H1 (cell line): Measurements from ENCODE around the gene XK. TPM values are rescaled to one million over a fixed set of nuclear protein-coding genes. Genes with fewer than 3 reads are reported as not detected.

Experiments
- CTCF ChIA-PET: fragments of 300-600 bp; sonication (Branson Sonifier 250); formaldehyde crosslinking; loops from one replicate; lab custom pipeline; 2021; ENCODE audit not compliant: partially characterized antibody; lab: Charles Lee
- POLR2A ChIA-PET: fragments of 300-600 bp; sonication (Branson Sonifier 250); formaldehyde crosslinking; loops from one replicate; lab custom pipeline; 2021; ENCODE audit warnings: inconsistent platforms; ENCODE audit not compliant: partially characterized antibody; lab: Charles Lee
- DNase-seq, 2 experiments: peaks; one replicate each; pipeline versions ENCODE4 v3.0.0 to v3.0.0-alpha.2; 2010 to 2022; ENCODE audit warnings: low spot score in 2 of 2, low read depth in 1 of 2, mixed read lengths in 1 of 2
- FAIRE-seq: peaks from 2 replicates; lab custom pipeline; 2011; peaks lifted over from hg19 to GRCh38; lab: Jason Lieb, UNC
- H2AFZ ChIP-seq: 2 replicates; pipeline ENCODE4 v1.8.1; 2012; ENCODE audit warnings: low read length, inconsistent platforms
- H2AK5ac ChIP-seq: 2 replicates; pipeline ENCODE4 v1.6.1; 2013; ENCODE audit warnings: low read depth, low read length
- H2BK120ac ChIP-seq: replicated peaks from 2 replicates; pipeline ENCODE3; 2013; ENCODE audit warnings: low read depth, low read length, inconsistent platforms
- H2BK12ac ChIP-seq: 2 replicates; pipeline ENCODE4 v1.6.1; 2013; ENCODE audit warnings: low read depth, low read length
- H2BK15ac ChIP-seq: 2 replicates; pipeline ENCODE4 v1.6.1; 2013; ENCODE audit warnings: low read length
- H2BK20ac ChIP-seq: 2 replicates; pipeline ENCODE4 v1.6.1; 2013; ENCODE audit warnings: low read length
- H2BK5ac ChIP-seq: 2 replicates; pipeline ENCODE4 v1.6.1; 2013; ENCODE audit warnings: low read depth, low read length
- H3K14ac ChIP-seq: 2 replicates; pipeline ENCODE4 v1.6.1; 2013; ENCODE audit warnings: inconsistent platforms; ENCODE audit not compliant: insufficient read length
- H3K18ac ChIP-seq: 2 replicates; pipeline ENCODE4 v1.6.1; 2013; ENCODE audit warnings: low read length; ENCODE audit errors: extremely low read depth
- H3K23ac ChIP-seq: 2 replicates; pipeline ENCODE4 v1.6.1; 2013; ENCODE audit warnings: inconsistent platforms; ENCODE audit not compliant: insufficient read length
- H3K23me2 ChIP-seq: 2 replicates; pipeline ENCODE4 v1.6.1; 2013; ENCODE audit warnings: low read depth, low read length
- H3K27ac ChIP-seq: 2 replicates; pipeline ENCODE4 v1.6.1; 2011; ENCODE audit warnings: low read depth, low read length, inconsistent platforms
- H3K27me3 ChIP-seq, 4 experiments: replicated peaks in 1 of 4; 1 replicate in 1 of 4; 2 replicates in 3 of 4; pipeline versions ENCODE4 v1.6.1 to v1.8.1; 2011 to 2013; ENCODE audit warnings: low read length in 3 of 4, mild to moderate bottlenecking in 3 of 4, inconsistent platforms in 2 of 4, mixed read lengths in 2 of 4, moderate library complexity in 1 of 4; ENCODE audit not compliant: control insufficient read depth in 3 of 4, insufficient read depth in 3 of 4; ENCODE audit errors: extremely low read depth in 1 of 4
- H3K36me3 ChIP-seq, 4 experiments: 2 replicates each; pipeline versions ENCODE4 v1.6.1 to v1.8.1; 2011 to 2013; ENCODE audit warnings: mild to moderate bottlenecking in 4 of 4, low read length in 3 of 4, moderate library complexity in 2 of 4, control low read depth in 1 of 4, inconsistent platforms in 1 of 4; ENCODE audit not compliant: insufficient read depth in 4 of 4, control insufficient read depth in 2 of 4
- H3K4ac ChIP-seq: replicated peaks from 2 replicates; pipeline ENCODE3; 2013; ENCODE audit warnings: low read length, low read depth, mixed read lengths, inconsistent platforms; ENCODE audit not compliant: insufficient read length
- H3K4me1 ChIP-seq, 4 experiments: replicated peaks in 1 of 4; 1 replicate in 1 of 4; 2 replicates in 3 of 4; pipeline versions ENCODE4 v1.6.1 to v1.8.1; 2011 to 2013; ENCODE audit warnings: low read length in 3 of 4, inconsistent platforms in 2 of 4, mixed read lengths in 1 of 4; ENCODE audit not compliant: insufficient read depth in 4 of 4, control insufficient read depth in 3 of 4
- H3K4me2 ChIP-seq, 2 experiments: 2 replicates each; pipeline versions ENCODE4 v1.6.1 to v1.8.1; 2011 to 2013; ENCODE audit warnings: low read depth in 2 of 2, low read length in 2 of 2, control low read depth in 1 of 2, inconsistent platforms in 1 of 2, mild to moderate bottlenecking in 1 of 2; ENCODE audit not compliant: insufficient read depth in 1 of 2
- H3K4me3 ChIP-seq, 4 experiments: fragments of 200-600, 300-600 bp in 1 of 4; sonication (generic), shearing (Covaris generic), sonication (Bioruptor Twin) in 1 of 4; 2 replicates each; pipeline versions ENCODE4 v1.5.1 to v1.8.1; 2011 to 2016; ENCODE audit warnings: low read length in 4 of 4, low read depth in 3 of 4, control low read depth in 2 of 4, inconsistent platforms in 2 of 4, mild to moderate bottlenecking in 2 of 4, mixed read lengths in 1 of 4, moderate library complexity in 1 of 4; ENCODE audit not compliant: insufficient read depth in 2 of 4; ENCODE audit errors: extremely low read depth in 1 of 4
- H3K56ac ChIP-seq: replicated peaks from 2 replicates; pipeline ENCODE3; 2013; ENCODE audit warnings: low read depth, mild to moderate bottlenecking, mixed read lengths, low read length, inconsistent platforms; ENCODE audit not compliant: insufficient read length
- H3K79me1 ChIP-seq: 2 replicates; pipeline ENCODE4 v1.6.1; 2013; ENCODE audit warnings: low read depth, low read length, control low read depth
- H3K79me2 ChIP-seq, 2 experiments: 2 replicates each; pipeline versions ENCODE4 v1.6.1 to v1.8.1; 2012 to 2013; ENCODE audit warnings: low read length in 2 of 2, mild to moderate bottlenecking in 2 of 2, inconsistent platforms in 1 of 2; ENCODE audit not compliant: insufficient read depth in 2 of 2, control insufficient read depth in 1 of 2
- H3K9ac ChIP-seq, 4 experiments: replicated peaks in 1 of 4; 1 replicate in 1 of 4; 2 replicates in 3 of 4; pipeline versions ENCODE4 v1.6.1 to v1.8.1; 2011 to 2013; ENCODE audit warnings: low read depth in 3 of 4, low read length in 3 of 4, control low read depth in 2 of 4, mild to moderate bottlenecking in 2 of 4, moderate library complexity in 2 of 4, inconsistent platforms in 1 of 4; ENCODE audit errors: extremely low read depth in 1 of 4
- H3K9me3 ChIP-seq, 2 experiments: 2 replicates each; pipeline versions ENCODE4 v1.6.1 to v1.8.1; 2012 to 2013; ENCODE audit warnings: mild to moderate bottlenecking in 2 of 2, moderate library complexity in 2 of 2, control low read depth in 1 of 2, inconsistent platforms in 1 of 2, low read depth in 1 of 2, low read length in 1 of 2, mixed read lengths in 1 of 2; ENCODE audit not compliant: insufficient read depth in 2 of 2
- H4K20me1 ChIP-seq, 2 experiments: replicated peaks in 1 of 2; 2 replicates each; pipeline versions ENCODE3 to v1.8.1; 2011 to 2013; ENCODE audit warnings: inconsistent platforms in 2 of 2, low read length in 2 of 2, mild to moderate bottlenecking in 1 of 2; ENCODE audit not compliant: insufficient read depth in 2 of 2, control insufficient read depth in 1 of 2
- H4K5ac ChIP-seq: 2 replicates; pipeline ENCODE4 v1.6.1; 2013; ENCODE audit warnings: low read length, low read depth, mixed read lengths, inconsistent platforms; ENCODE audit not compliant: insufficient read length
- H4K8ac ChIP-seq: 2 replicates; pipeline ENCODE4 v1.8.0; 2013; ENCODE audit warnings: mild to moderate bottlenecking, moderate library complexity, low read length, inconsistent platforms; ENCODE audit not compliant: insufficient read depth; ENCODE audit errors: extremely low read depth
- H4K91ac ChIP-seq: replicated peaks from 2 replicates; pipeline ENCODE3; 2013; ENCODE audit warnings: low read length, mixed read lengths, inconsistent platforms; ENCODE audit not compliant: insufficient read length
- CEBPB ChIP-seq: IDR thresholded peaks from 2 replicates; pipeline ENCODE4 v1.6.1; 2012; ENCODE audit warnings: low read depth, low read length
- EP300 ChIP-seq, 2 experiments: IDR thresholded peaks; 1 replicate in 1 of 2; 2 replicates in 1 of 2; pipeline ENCODE4 v1.6.1; 2011 to 2012; ENCODE audit warnings: low read depth in 2 of 2, low read length in 2 of 2, mild to moderate bottlenecking in 2 of 2, borderline replicate concordance in 1 of 2, inconsistent platforms in 1 of 2, moderate library complexity in 1 of 2
- GTF2F1 ChIP-seq: IDR thresholded peaks from 2 replicates; pipeline ENCODE4 v1.6.1; 2012; ENCODE audit warnings: low read depth, low read length, improper control_type of control experiment, borderline replicate concordance
- KDM4A ChIP-seq: IDR thresholded peaks from one replicate; pipeline ENCODE4 v1.7.1; 2012; ENCODE audit warnings: low read depth, mild to moderate bottlenecking, moderate library complexity, low read length, inconsistent platforms; ENCODE audit not compliant: severe bottlenecking
- MAX ChIP-seq: IDR thresholded peaks from 2 replicates; pipeline ENCODE4 v1.6.1; 2012; ENCODE audit warnings: inconsistent platforms
- RNF2 ChIP-seq: fragments of 200-900, 300-1000 bp; sonication (generic); IDR thresholded peaks from 2 replicates; pipeline ENCODE4 v1.7.1; 2016; ENCODE audit warnings: borderline replicate concordance, low read depth, mild to moderate bottlenecking, antibody characterized with exemption, low read length; ENCODE audit not compliant: poor library complexity, severe bottlenecking; ENCODE audit errors: missing control alignments
- SAP30 ChIP-seq: fragments of 300-600 bp; sonication (generic); IDR thresholded peaks from 2 replicates; pipeline ENCODE4 v1.7.1; 2012; ENCODE audit warnings: low read length, moderate library complexity, mild to moderate bottlenecking, inconsistent platforms; ENCODE audit not compliant: insufficient read depth, insufficient replicate concordance
- SIRT6 ChIP-seq: IDR thresholded peaks from one replicate; pipeline ENCODE4 v1.7.1; 2012; ENCODE audit warnings: low read length, inconsistent platforms
- polyA plus RNA-seq, 7 experiments: library from polyadenylated mRNA; depleted of rRNA in 3 of 7; stranded (reverse) in 5 of 7; unstranded in 2 of 7; fragments of >200 nt in 5 of 7; fragments of 200-250 nt in 2 of 7; gene quantifications; 1 replicate in 5 of 7; 2 replicates in 1 of 7; 4 replicates in 1 of 7; pipeline versions ENCODE4 v1.2.1 to v1.2.3, GENCODE V29; 2011 to 2013; ENCODE audit warnings: missing spikeins in 2 of 7, mixed read lengths in 2 of 7
- total RNA-seq: library from RNA; stranded (reverse); fragmentation: NEBNext Ultra II Directional; extraction: Animal tissue kit (Norgen Biotek cat#: 25700); gene quantifications from 2 replicates; pipeline ENCODE4 v1.2.1, GENCODE V29; 2021

Gene XK
- total and polyA plus RNA-seq, 2 of the 8 experiments (the other 6 are each of a cell fraction or from before 2014, with no cell fraction given), result 0.76 to 0.84 TPM

- Histone ChIP-seq H3K79me1 (no peaks in the 10 kb centered on the region), H3K36me3 (no peaks in the 10 kb centered on the region), H3K56ac (no peak overlapping the region), H4K5ac (no peak overlapping the region), H3K23me2 (no peaks in the 10 kb centered on the region), H4K91ac (no peak overlapping the region), H3K4me2 (no peak overlapping the region), H3K4ac (no peak overlapping the region), H3K4me3 (no peak overlapping the region), H2BK15ac (no peak overlapping the region), H2AFZ (no peak overlapping the region), H3K18ac (no peak overlapping the region), H3K9me3 (no peaks in the 10 kb centered on the region), H2BK120ac (no peak overlapping the region), H3K27ac (no peak overlapping the region), H3K14ac (no peak overlapping the region), H2AK5ac (no peak overlapping the region), H2BK5ac (no peak overlapping the region), H3K79me2 (no peaks in the 10 kb centered on the region), H3K23ac (no peak overlapping the region), H3K4me1 (no peaks in the 10 kb centered on the region), H4K20me1 (no peaks in the 10 kb centered on the region), H4K8ac (no peak overlapping the region), H2BK20ac (no peak overlapping the region), H2BK12ac (no peak overlapping the region), H3K27me3 (no peaks in the 10 kb centered on the region), H3K9ac (no peak overlapping the region)
- DNase-seq (no peak), FAIRE-seq (no peak)
- ChIA-PET CTCF (no interaction called here), POLR2A (no interaction called here)
- TF ChIP-seq SIRT6 (no peak), EP300 (IDR thresholded peaks at IDR 0.05; ENCODE audit: borderline replicate concordance in 1 of 2, low read depth in 2 of 2, low read length in 2 of 2) (no peak), CEBPB (no peak), SAP30 (no peak), RNF2 (no peak), GTF2F1 (no peak), MAX (no peak), KDM4A (no peak)
Observed at GRCh38 chrX:37666516-37666915, 19.1 kb upstream of the XK start.
